Measurements from ENCODE around the gene RGL1.
A peak's percentile ranks its signal among the peaks of the same experiment; 100 is the strongest.
"Not testable (repeated sequence)": the region's sequence is repeated elsewhere in the genome, so short reads cannot be mapped to it uniquely, and the experiment has no call there.

The RGL1 gene

GRCh38 chr1:183804916-183805841, at the start of gene RGL1:
RGL1 (plus strand) TSS chr1:183805120; CDS start chr1:183805298, 178 bp downstream.
- DNase-seq = peak; percentile 30

- DNase-seq = no peak
Observed at GRCh38 chr1:183756326-183756725, 48.6 kb upstream of the RGL1 start.

DNA sequence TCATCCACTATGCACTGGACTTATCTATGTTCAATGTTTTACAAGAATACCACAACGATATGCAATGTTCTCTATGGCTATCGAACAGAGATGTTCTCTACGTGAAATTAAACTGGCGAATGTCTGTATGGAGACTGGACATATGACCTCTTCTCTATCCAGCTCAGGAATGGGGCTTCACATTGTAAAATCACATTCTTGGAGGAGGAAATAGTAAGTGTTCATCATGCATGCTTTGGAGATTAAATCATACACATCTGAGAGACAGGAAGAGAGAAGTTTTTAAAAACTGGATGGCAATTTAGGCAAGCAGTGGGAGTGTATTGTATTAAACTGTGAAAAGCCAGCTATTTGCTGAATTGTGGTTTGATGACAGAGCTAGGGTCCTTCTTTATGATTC, 47.9 kb upstream of the RGL1 start:
- no peak for DNase-seq

DNA sequence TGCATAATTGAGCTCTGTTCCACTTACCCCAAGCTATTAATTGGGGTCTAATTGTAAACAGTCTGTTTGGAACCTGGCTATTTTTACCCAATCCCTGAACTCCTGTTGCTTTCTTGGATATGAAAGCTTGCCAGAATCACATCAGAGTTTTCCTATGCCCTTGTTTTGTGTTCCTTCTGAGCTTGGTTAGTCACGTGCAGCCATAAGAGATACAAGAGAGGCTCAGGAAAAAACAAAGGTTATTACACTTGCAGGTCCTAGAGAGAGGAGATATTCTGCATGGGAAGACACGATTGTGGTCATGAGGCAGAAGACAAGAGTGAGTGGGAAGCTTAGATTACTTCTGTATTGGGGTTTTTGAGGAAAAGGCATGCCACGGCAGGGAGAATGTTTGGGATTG, 46.0 kb upstream of the RGL1 start:
- no peak for DNase-seq

DNA sequence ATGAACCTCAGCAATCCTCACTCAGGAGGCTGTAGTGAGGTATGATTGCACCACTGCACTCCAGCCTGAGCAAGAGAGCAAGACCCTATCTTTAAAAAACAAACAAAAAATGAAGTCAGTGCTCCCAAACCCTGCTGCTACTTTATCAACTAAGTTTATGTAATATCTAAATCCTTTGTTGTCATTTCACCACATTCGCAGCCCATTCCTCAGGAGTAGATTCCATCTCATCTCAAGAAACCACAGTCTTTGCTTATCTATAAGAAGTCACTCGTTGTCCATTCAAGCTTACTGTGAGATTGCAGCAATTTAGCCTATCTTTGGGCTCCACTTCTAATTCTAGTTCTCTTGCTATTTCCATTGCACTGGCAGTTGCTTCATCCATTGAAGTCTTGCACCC, 44.3 kb upstream of the RGL1 start:
- DNase-seq = no peak

DNA sequence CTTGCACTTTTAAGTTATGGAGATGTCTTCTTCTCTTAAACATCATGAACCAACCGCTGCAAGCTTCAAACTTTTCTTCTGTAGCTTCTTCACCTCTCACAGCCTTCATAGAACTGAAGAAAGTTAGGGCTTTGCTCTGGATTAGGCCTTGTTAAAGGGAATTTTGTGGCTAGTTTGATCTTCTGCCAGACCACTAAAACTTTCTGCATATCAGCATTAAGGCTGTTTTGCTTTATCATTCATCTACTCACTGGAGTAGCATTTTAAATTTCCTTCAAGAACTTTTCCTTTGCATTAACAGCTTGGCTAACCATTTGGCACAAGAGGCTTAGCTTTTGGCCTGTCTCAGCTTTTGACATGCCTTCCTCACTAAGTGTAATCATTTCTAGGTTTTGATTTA, 43.0 kb upstream of the RGL1 start:
- no peak for DNase-seq

DNA sequence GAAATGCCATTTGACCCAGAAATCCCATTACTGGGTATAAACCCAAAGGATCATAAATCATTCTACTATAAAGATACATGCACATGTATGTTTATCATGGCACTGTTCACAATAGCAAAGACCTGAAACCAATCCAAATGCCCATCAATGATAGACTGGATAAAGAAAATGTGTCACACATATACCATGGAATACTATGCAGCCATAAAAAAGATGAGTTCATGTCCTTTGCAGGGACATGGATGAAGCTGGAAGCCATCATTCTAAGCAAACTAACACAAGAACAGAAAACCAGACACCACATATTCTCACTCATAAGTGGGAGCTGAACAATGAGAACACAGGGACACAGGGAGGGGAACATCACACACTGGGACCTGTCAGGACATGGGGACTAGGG, 42.1 kb upstream of the RGL1 start:
- DNase-seq = not testable (repeated sequence)

DNA sequence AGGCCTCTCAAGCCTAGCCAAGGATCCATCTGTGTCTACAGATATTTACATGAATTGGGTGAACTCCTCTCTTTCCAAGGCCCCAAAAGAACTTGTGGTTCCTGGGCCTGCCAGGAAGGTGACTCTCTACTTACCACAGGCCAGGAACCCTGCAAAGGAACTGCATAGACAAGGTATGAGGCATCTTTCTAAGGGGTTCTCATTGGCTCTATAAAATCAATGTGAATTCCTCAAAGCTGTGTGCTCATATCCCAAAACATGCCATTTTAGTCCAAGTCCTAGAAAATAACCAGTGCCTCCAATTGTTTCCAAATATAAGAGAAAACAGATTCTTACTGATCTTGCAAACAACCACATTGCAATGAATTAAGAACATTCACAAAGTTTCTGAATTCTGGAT, 39.9 kb upstream of the RGL1 start:
- DNase-seq = no peak

DNA sequence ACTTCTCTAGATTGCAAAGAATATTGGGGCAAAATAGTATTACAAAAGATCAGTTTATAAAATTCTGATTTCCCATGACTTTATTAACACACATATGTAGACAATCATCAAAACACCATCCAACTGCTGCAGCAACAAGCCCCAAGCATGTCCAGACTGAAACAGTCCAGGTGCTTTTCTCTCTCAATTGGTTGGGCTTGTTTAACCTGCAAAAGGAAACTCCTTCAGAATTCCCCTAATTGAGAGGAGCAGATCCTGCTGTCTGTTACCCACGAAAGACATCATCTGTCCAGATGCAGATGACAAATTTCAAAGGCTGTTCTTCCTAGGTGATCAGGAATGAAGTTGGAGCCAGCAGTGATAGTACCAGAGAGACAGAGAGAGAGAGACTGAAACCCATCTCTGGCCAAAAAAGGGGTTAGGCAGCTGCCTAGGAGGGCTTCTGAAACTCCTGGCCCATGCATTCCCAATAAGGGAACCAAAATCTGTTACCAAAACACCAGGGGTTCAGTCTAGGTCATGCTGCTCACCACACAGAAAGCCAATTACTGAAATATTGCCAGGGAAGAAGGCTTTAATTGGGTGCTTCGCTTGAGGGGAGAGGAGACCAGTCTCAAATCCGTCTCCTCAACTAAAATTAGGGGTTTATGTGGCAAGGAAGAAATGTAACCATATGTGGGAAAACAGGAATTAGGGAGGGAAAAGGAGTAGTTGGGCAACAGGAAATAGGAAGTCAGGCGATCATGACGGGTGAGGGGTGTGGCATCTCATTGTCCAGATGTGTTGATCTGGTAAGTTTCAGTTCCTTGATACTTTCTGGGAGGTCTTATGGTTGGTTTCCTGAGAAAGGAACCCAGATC, 34.7 kb upstream of the RGL1 start:
- DNase-seq = no peak

- no peak for DNase-seq
Observed at GRCh38 chr1:183770816-183771128, 34.1 kb upstream of the RGL1 start.

DNA sequence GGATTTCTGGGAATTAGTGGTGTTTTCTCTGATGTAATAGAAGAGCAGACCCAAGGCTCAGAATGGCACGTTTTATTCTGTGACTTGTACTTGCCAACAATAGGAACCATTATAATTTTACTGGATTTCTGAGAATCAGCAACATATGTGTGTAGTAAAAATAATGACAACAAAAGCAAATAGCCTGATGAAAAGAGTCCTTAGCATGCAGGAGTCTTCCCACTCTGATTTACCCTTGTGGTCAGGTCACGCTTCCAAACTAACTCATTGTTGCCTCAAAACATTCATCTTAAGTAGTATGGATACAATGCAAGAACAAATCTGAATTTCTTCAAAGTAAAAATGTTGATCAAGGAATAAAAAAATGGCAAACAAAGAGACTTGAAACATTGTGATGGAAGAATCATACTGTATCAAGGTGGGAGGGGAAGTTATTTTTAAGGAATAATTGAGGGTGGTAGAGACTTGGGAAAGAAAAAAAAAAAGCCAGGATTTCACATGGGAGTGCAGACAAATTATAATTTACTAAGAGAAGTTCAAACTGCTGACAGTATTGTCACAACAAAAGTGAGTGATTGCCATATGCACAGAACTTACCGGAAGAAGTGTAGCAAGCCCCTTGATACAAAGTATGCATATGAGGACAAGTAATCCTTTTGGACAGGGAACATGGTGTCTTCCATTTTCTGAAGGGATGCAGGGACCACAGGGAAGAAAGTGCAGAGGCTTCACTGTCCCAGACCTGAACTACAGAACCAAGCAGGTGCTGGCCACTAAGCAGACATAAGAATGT, 31.2 kb upstream of the RGL1 start:
- DNase-seq = no peak

DNA sequence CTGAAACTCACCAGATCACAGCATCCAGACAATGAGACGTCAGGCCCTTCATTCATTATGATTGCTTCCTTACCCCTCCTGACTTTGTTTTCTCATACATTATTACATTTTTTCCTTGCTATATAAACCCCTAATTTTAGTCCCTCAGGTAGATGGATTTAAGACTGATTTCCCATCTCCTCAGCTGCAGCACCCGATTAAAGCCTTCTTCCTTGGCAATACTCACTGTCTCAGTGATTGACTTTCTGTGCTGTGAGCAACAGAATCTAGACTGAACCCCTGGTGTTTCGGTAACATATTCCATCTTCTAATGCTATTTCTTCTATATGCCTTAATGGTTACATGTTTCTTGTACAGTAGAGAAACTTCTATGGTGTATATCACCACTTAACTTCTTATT, 30.0 kb upstream of the RGL1 start:
- DNase-seq = no peak

- DNase-seq = no peak
Observed at GRCh38 chr1:183776731-183777130, 28.2 kb upstream of the RGL1 start.

- no peak for DNase-seq
Observed at GRCh38 chr1:183777328-183777727, 27.6 kb upstream of the RGL1 start.

DNA sequence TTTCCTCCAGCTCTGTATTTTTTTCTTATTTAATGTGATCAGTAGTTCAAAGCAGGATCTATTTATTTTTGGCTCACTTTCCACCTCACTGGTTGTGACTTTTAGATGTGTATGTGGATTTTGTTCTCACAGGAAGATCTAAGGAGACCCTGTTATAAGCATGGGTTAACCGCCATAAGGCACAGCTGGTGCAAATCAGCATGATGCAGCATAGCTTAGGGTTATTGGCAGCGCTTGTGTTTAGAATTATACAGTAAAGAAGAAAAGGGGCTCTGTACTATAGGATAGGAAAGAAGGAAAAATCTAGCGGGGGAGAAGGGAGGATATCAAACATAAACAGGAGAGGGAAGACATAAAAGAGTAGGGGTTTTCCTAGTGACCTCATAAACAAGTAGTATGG, 26.9 kb upstream of the RGL1 start:
- DNase-seq = no peak

- DNase-seq = no peak
Observed at GRCh38 chr1:183778568-183779433, 26.1 kb upstream of the RGL1 start.

GRCh38 chr1:183780159-183780558, 24.8 kb upstream of the RGL1 start:
- DNase-seq = no peak

GRCh38 chr1:183780757-183781156, 24.2 kb upstream of the RGL1 start:
- DNase-seq = no peak

DNA sequence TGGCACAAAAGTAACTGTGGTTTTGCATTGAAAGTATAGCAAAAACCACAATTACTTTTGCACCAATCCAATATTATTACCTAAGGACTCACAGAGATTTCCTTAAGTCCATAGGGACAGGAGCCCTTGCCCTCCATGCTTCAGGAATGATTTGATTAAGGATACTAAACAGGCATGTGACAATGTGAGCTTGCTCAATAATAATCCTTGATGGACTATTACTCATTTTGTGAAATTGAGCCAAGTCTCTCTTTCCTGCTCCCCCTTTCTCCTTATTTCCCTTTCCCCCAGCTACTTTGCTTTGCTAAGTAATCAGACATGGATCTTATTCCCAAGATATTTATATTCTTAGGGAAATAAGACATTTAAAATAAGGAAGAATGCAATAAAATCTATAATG, 21.6 kb upstream of the RGL1 start:
- no peak for DNase-seq

- no peak for DNase-seq
Observed at GRCh38 chr1:183783767-183784637, 20.9 kb upstream of the RGL1 start.

DNA sequence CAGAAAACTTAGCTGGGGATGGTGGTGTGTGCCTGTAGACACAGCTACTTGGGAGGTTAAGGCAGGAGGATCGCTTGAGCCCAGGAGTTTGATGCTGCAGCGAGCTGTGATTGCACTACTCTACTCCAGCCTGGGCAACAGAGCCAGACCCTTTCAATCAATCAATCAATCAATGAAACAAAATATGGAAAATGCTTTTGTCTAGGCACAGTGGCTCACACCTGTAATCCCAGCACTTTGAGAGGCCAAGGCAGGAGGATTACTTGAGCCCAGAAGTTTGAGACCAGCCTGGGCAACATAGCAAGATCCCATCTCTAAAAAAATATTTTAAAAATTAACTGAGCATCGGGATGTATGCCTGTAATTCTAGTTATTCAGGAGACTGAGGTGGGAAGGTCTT, 19.0 kb upstream of the RGL1 start:
- DNase-seq = not testable (repeated sequence)
